Middle frontal gyrus (tissue), 1 donor: ENCODE measurements around the gene JARID2.

Source experiments
- DNase-seq: peaks from one replicate; pipeline ENCODE4 v3.0.0-alpha.2; 2015; ENCODE audit warnings: low spot score; ENCODE audit errors: extremely low spot score

Gene JARID2

GRCh38 chr6:15245361-15246216, at the start of gene JARID2:
TSS of gene JARID2 (plus strand) at chr6:15246069. CDS start at chr6:15246540, 471 bp downstream.
- peak; percentile 90 for DNase-seq

- DNase-seq: no peak
Observed at GRCh38 chr6:15200087-15200486, 45.8 kb upstream of the JARID2 start.

GRCh38 chr6:15205321-15205720, 40.5 kb upstream of the JARID2 start:
- DNase-seq: no peak

GRCh38 chr6:15206887-15207286, 39.0 kb upstream of the JARID2 start:
- no peak for DNase-seq

- no peak for DNase-seq
Observed at GRCh38 chr6:15207923-15208322, 37.9 kb upstream of the JARID2 start.

- no peak for DNase-seq
Observed at GRCh38 chr6:15213838-15214400, 31.9 kb upstream of the JARID2 start.

GRCh38 chr6:15218401-15218800, 27.5 kb upstream of the JARID2 start:
- DNase-seq: no peak

GRCh38 chr6:15220062-15220461, 25.8 kb upstream of the JARID2 start:
- DNase-seq: no peak

GRCh38 chr6:15227827-15228318, 18.0 kb upstream of the JARID2 start:
- DNase-seq: no peak

- no peak for DNase-seq
Observed at GRCh38 chr6:15230827-15231226, 15.0 kb upstream of the JARID2 start.

- no peak for DNase-seq
Observed at GRCh38 chr6:15232836-15233510, 12.9 kb upstream of the JARID2 start.

- DNase-seq: no peak
Observed at GRCh38 chr6:15234068-15234758, 11.7 kb upstream of the JARID2 start.

GRCh38 chr6:15239616-15240364, 6.1 kb upstream of the JARID2 start:
- DNase-seq: no peak

- no peak for DNase-seq
Observed at GRCh38 chr6:15242503-15242902, 3.4 kb upstream of the JARID2 start.

- DNase-seq: no peak
Observed at GRCh38 chr6:15242937-15243614, 2.8 kb upstream of the JARID2 start.

- DNase-seq: no peak
Observed at GRCh38 chr6:15243910-15244619, 1.8 kb upstream of the JARID2 start.

GRCh38 chr6:15244620-15245360, 1.1 kb upstream of the JARID2 start:
- DNase-seq: no peak

- no peak for DNase-seq
Observed at GRCh38 chr6:15246217-15246665, 372 bp downstream of the JARID2 start.
